Measurements from ENCODE around the gene TGDS. TPM values are rescaled to one million over a fixed set of nuclear protein-coding genes. Genes with fewer than 3 reads are reported as not detected.
"Not testable (repeated sequence)": the region's sequence is repeated elsewhere in the genome, so short reads cannot be mapped to it uniquely, and the experiment has no call there.

Gene TGDS
- total RNA-seq, 4 donors from 2014 or later = 5.8 to 19.6 (median 8.8) TPM

DNA sequence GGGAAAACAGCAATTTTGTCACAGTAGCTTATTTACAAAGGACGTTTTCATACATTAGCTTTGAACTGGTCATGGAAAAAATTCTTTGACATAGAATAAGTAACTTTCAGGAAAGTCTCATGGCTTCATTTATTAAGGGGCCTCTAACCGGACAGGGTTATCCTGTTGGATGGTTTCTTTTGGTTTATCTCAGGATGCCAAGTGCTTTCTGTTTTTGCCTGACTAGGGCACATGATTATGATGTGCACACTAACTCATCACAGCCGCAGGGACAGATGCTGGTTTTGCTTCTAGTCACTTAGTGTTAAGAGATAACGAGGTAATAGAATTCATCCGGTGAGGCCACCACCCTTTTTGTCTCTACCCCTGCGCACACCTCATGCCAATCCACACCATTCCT, 53.0 kb downstream of the TGDS start:
- H3K4me3 ChIP-seq (ENCODE audit: low read depth, poor library complexity, severe bottlenecking) = no peak overlapping the region
- DNase-seq (ENCODE audit: low spot score in 2 of 2) = no peak
- intact Hi-C loops (cut with DNase I; ENCODE audit: low total_unique reads) = no loop called here
- no peak for TF ChIP-seq POLR2A (IDR thresholded peaks at IDR 0.05)
- TF ChIP-seq CTCF (IDR thresholded peaks at IDR 0.05) = no peak
- 60 to 64% methylated on average over 6 of the region's 6 CpGs for WGBS, 2 donors

GRCh38 chr13:94537740-94538630, 58.0 kb downstream of the TGDS start:
- DNase-seq (ENCODE audit: low spot score in 2 of 2) = no peak
- TF ChIP-seq CTCF (IDR thresholded peaks at IDR 0.05) (no peak), POLR2A (IDR thresholded peaks at IDR 0.05) (no peak)
- WGBS, 2 donors = 77 to 80% methylated on average over 7 of the region's 7 CpGs
- H3K4me3 ChIP-seq (ENCODE audit: low read depth, poor library complexity, severe bottlenecking) = no peak overlapping the region
- intact Hi-C loops (cut with DNase I; ENCODE audit: low total_unique reads) = no loop called here

- intact Hi-C loops (cut with DNase I; ENCODE audit: low total_unique reads) = no loop called here
- DNase-seq (ENCODE audit: low spot score in 2 of 2) = no peak
- H3K4me3 ChIP-seq (ENCODE audit: low read depth, poor library complexity, severe bottlenecking) = no peak overlapping the region
- WGBS, 2 donors = 62 to 86% methylated on average over 4 of the region's 4 CpGs
- TF ChIP-seq CTCF (IDR thresholded peaks at IDR 0.05) (no peak), POLR2A (IDR thresholded peaks at IDR 0.05) (no peak)
These were observed 60.2 kb downstream of the TGDS start for GRCh38 chr13:94535775-94536174.

- TF ChIP-seq POLR2A (IDR thresholded peaks at IDR 0.05) (no peak), CTCF (IDR thresholded peaks at IDR 0.05) (no peak)
- no peak for DNase-seq (ENCODE audit: low spot score in 2 of 2)
- intact Hi-C loops (cut with DNase I; ENCODE audit: low total_unique reads) = no loop called here
- 59 to 61% methylated on average over 2 of the region's 2 CpGs for WGBS, 2 donors
- no peak overlapping the region for H3K4me3 ChIP-seq (ENCODE audit: low read depth, poor library complexity, severe bottlenecking)
These were observed 60.7 kb downstream of the TGDS start for GRCh38 chr13:94535231-94535630.

DNA sequence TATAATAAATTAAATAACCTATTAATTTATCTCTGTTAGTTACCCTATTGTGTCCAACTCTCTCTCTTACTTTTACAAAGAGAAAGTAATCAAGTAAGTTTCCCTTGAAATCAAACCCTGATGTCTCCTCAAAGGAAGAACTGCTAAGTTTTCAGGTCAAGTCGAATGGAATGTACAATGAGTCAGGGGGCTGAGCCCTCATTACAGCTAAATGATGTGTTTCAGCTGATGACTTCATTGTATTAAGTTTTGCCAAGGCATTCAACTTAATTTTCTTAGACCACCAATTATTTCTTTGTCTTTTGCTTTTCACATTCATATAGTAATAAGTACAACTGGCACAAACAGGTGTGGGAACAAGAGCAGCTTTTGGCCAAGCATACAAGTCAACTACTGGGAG, 61.8 kb downstream of the TGDS start:
- 65 to 74% methylated on average over 1 of the region's 1 CpG for WGBS, 2 donors
- TF ChIP-seq POLR2A (IDR thresholded peaks at IDR 0.05) (no peak), CTCF (IDR thresholded peaks at IDR 0.05) (no peak)
- intact Hi-C loops (cut with DNase I; ENCODE audit: low total_unique reads) = no loop called here
- DNase-seq (ENCODE audit: low spot score in 2 of 2) = no peak
- H3K4me3 ChIP-seq (ENCODE audit: low read depth, poor library complexity, severe bottlenecking) = no peak overlapping the region

DNA sequence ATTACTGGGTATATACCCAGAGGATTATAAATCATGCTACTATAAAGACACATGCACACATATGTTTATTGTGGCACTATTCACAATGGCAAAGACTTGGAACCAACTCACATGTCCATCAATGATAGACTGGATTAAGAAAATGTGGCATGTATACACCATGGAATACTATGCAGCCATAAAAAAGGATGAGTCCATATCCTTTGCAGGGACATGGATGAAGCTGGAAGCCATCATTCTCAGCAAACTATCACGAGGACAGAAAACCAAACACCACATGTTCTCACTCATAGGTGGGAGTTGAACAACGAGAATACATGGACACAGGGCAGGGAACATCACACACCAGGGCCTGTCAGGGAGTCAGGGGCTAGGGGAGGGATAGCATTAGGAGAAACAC, 63.7 kb downstream of the TGDS start:
- WGBS, 2 donors = 91 to 93% methylated on average over 2 of the region's 2 CpGs
- H3K4me3 ChIP-seq (ENCODE audit: low read depth, poor library complexity, severe bottlenecking); DNase-seq (ENCODE audit: low spot score in 2 of 2); intact Hi-C loops (cut with DNase I; ENCODE audit: low total_unique reads): not testable (repeated sequence)

DNA sequence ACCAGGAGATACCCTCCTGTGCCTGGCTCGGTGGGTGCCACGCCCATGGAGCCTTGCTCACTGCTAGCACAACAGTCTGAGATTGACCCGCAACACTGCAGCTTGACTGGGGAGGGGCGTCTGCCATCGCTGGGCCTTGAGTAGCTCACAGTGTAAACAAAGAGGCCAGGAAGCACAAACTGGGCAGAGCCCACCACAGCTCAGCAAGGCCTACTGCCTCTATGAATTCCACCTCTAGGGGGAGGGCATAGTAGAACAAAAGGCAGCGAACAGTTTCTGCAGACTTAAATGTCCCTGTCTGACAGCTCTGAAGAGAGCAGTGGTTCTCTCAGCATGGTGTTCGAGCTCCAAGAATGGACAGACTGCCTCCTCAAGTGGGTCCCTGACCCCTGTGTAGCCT, 69.0 kb downstream of the TGDS start:
- H3K4me3 ChIP-seq (ENCODE audit: low read depth, poor library complexity, severe bottlenecking); DNase-seq (ENCODE audit: low spot score in 2 of 2); intact Hi-C loops (cut with DNase I; ENCODE audit: low total_unique reads): not testable (repeated sequence)
- WGBS, 2 donors = 73 to 91% methylated on average over 7 of the region's 7 CpGs
